ENCODE measurements around the gene MINDY2.

Gene MINDY2

DNA sequence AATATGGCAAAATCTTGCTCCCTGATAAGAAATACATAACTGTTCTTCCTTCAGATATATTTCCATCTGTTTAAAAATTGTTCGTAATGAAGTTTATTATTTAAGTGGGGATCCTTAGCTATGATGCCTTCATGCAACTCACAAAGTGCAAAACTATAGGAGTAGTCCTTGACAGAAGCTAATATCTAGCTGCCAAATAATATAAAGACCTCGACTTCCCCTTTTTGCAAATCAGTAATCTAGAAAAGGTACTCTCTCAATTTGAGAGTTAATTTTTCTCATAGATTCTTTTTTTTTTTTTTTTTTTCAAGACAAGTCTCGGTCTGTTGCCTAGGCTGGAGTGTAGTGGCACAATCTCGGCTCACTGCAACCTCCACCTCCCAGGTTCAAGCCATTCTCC is 139.4 kb downstream of the MINDY2 start:
- ATAC-seq (ENCODE audit: insufficient read depth, low read depth) (no peak), DNase-seq (no peak)
- H3K4me2 ChIP-seq (ENCODE audit: insufficient read depth, low read length) = no peak overlapping the region
- H3K9me3 ChIP-seq (ENCODE audit: insufficient read depth, low read length, severe bottlenecking) = no peaks in the 10 kb centered on the region
- H3K9ac ChIP-seq (ENCODE audit: low read depth, low read length) = no peak overlapping the region
- no peak for TF ChIP-seq EZH2 (IDR thresholded peaks at IDR 0.05; ENCODE audit: borderline replicate concordance, low read depth, low read length, severe bottlenecking)
- TF ChIP-seq, protein P1, sequence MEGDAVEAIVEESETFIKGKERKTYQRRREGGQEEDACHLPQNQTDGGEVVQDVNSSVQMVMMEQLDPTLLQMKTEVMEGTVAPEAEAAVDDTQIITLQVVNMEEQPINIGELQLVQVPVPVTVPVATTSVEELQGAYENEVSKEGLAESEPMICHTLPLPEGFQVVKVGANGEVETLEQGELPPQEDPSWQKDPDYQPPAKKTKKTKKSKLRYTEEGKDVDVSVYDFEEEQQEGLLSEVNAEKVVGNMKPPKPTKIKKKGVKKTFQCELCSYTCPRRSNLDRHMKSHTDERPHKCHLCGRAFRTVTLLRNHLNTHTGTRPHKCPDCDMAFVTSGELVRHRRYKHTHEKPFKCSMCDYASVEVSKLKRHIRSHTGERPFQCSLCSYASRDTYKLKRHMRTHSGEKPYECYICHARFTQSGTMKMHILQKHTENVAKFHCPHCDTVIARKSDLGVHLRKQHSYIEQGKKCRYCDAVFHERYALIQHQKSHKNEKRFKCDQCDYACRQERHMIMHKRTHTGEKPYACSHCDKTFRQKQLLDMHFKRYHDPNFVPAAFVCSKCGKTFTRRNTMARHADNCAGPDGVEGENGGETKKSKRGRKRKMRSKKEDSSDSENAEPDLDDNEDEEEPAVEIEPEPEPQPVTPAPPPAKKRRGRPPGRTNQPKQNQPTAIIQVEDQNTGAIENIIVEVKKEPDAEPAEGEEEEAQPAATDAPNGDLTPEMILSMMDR (IDR thresholded peaks at IDR 0.05; ENCODE audit: borderline replicate concordance, extremely low read depth, low read length, poor library complexity, severe bottlenecking) = no peak
- H3K4me1 ChIP-seq (ENCODE audit: insufficient read depth, low read length) = no peaks in the 10 kb centered on the region
- peaks cover 69% of the 10 kb centered on the region for H3K79me2 ChIP-seq (ENCODE audit: insufficient read depth, low read length)
- no peak overlapping the region for H2AFZ ChIP-seq (ENCODE audit: low read depth, low read length)
- peaks cover 75% of the 10 kb centered on the region for H3K36me3 ChIP-seq (ENCODE audit: insufficient read depth, low read length)
- no peaks in the 10 kb centered on the region for H3K27me3 ChIP-seq (ENCODE audit: insufficient read depth, low read length, poor library complexity)
- H3K4me3 ChIP-seq (ENCODE audit: low read depth in 1 of 2, low read length in 2 of 2) = no peak overlapping the region
- peaks cover 7% of the 10 kb centered on the region; the same call in 1 of the 2 replicates for H4K20me1 ChIP-seq (ENCODE audit: insufficient read depth, low read length)
- H3K27ac ChIP-seq (ENCODE audit: low read length) = no peak overlapping the region
